Measurements from ENCODE around the gene EDEM3.

The EDEM3 gene

GRCh38 chr1:184669391-184669790 lies 85.3 kb downstream of the EDEM3 start:
- no peak for DNase-seq (ENCODE audit: low spot score)

GRCh38 chr1:184665360-184665759 lies 89.3 kb downstream of the EDEM3 start:
- DNase-seq (ENCODE audit: low spot score) = no peak

GRCh38 chr1:184664661-184665060 lies 90.0 kb downstream of the EDEM3 start:
- DNase-seq (ENCODE audit: low spot score) = no peak

GRCh38 chr1:184664042-184664660 lies 90.5 kb downstream of the EDEM3 start:
- DNase-seq (ENCODE audit: low spot score) = peak; percentile 70

GRCh38 chr1:184661801-184662200 lies 92.9 kb downstream of the EDEM3 start:
- no peak for DNase-seq (ENCODE audit: low spot score)

GRCh38 chr1:184660462-184661191 lies 94.0 kb downstream of the EDEM3 start:
- DNase-seq (ENCODE audit: low spot score) = no peak

GRCh38 chr1:184658055-184658454 lies 96.6 kb downstream of the EDEM3 start:
- DNase-seq (ENCODE audit: low spot score) = no peak

GRCh38 chr1:184656221-184656620 lies 98.4 kb downstream of the EDEM3 start:
- no peak for DNase-seq (ENCODE audit: low spot score)

GRCh38 chr1:184655185-184655584 lies 99.5 kb downstream of the EDEM3 start:
- DNase-seq (ENCODE audit: low spot score) = peak; percentile 7

- no peak for DNase-seq (ENCODE audit: low spot score)
Measured at GRCh38 chr1:184650177-184650866, 104.3 kb downstream of the EDEM3 start.

- DNase-seq (ENCODE audit: low spot score) = peak; percentile 10
Measured at GRCh38 chr1:184649451-184649888, 105.2 kb downstream of the EDEM3 start.

- DNase-seq (ENCODE audit: low spot score) = no peak
Measured at GRCh38 chr1:184648856-184649201, 105.8 kb downstream of the EDEM3 start.

- no peak for DNase-seq (ENCODE audit: low spot score)
Measured at GRCh38 chr1:184648160-184648855, 106.3 kb downstream of the EDEM3 start.

- DNase-seq (ENCODE audit: low spot score) = no peak
Measured at GRCh38 chr1:184647471-184647870, 107.2 kb downstream of the EDEM3 start.

- DNase-seq (ENCODE audit: low spot score) = no peak
Measured at GRCh38 chr1:184646824-184647223, 107.8 kb downstream of the EDEM3 start.

GRCh38 chr1:184646178-184646701 lies 108.4 kb downstream of the EDEM3 start:
- no peak for DNase-seq (ENCODE audit: low spot score)

- DNase-seq (ENCODE audit: low spot score) = no peak
Measured at GRCh38 chr1:184644771-184645170, 109.9 kb downstream of the EDEM3 start.

GRCh38 chr1:184643661-184644060 lies 111.0 kb downstream of the EDEM3 start:
- DNase-seq (ENCODE audit: low spot score) = no peak

- DNase-seq (ENCODE audit: low spot score) = no peak
Measured at GRCh38 chr1:184641894-184642293, 112.8 kb downstream of the EDEM3 start.

GRCh38 chr1:184640505-184640904 lies 114.2 kb downstream of the EDEM3 start:
- no peak for DNase-seq (ENCODE audit: low spot score)
